MM.1S (cell line): Measurements from ENCODE around the gene KIAA0040.

ENCODE experiments used
- CTCF ChIP-seq: fragments of 300-600 bp; sonication (generic); IDR thresholded peaks from 2 replicates; pipeline ENCODE4 v1.5.1; 2016; ENCODE audit warnings: antibody characterized with exemption, low read length, mixed read lengths
- EZH2 ChIP-seq: fragments of 300-600 bp; sonication (generic); optimal IDR thresholded peaks from 2 replicates; pipeline ENCODE3; 2017; ENCODE audit warnings: low read depth, mild to moderate bottlenecking, antibody characterized with exemption, low read length, mixed read lengths

GRCh38 chr1:175178456-175178855, 14.1 kb downstream of the KIAA0040 start:
- TF ChIP-seq CTCF: no peak
- TF ChIP-seq EZH2: no peak
